Femur (tissue), 1 donor: ENCODE results near the gene EPB41L2.
A peak's percentile ranks its signal among the peaks of the same experiment; 100 is the strongest.

ENCODE experiments used
- DNase-seq: peaks from one replicate; pipeline ENCODE4 v3.0.0-alpha.2; 2017

The EPB41L2 gene

GRCh38 chr6:130900913-130901312, 162.1 kb downstream of the EPB41L2 start:
- DNase-seq: no peak

- DNase-seq: no peak
These were observed 166.8 kb downstream of the EPB41L2 start for GRCh38 chr6:130896249-130896648.

GRCh38 chr6:130895516-130895915, 167.5 kb downstream of the EPB41L2 start:
- DNase-seq: no peak

- DNase-seq: no peak
These were observed 169.3 kb downstream of the EPB41L2 start for GRCh38 chr6:130893766-130894165.

- DNase-seq: no peak
These were observed 169.8 kb downstream of the EPB41L2 start for GRCh38 chr6:130893277-130893676.

GRCh38 chr6:130890521-130890971, 172.5 kb downstream of the EPB41L2 start:
- no peak for DNase-seq

- no peak for DNase-seq
These were observed 173.6 kb downstream of the EPB41L2 start for GRCh38 chr6:130889423-130889822.

- no peak for DNase-seq
These were observed 174.8 kb downstream of the EPB41L2 start for GRCh38 chr6:130888246-130888645.

GRCh38 chr6:130886966-130887365, 176.1 kb downstream of the EPB41L2 start:
- DNase-seq: no peak

GRCh38 chr6:130885392-130886192, 177.5 kb downstream of the EPB41L2 start:
- DNase-seq: peak; percentile 84

- DNase-seq: no peak
These were observed 180.7 kb downstream of the EPB41L2 start for GRCh38 chr6:130882370-130882769.

GRCh38 chr6:130879826-130880225, 183.2 kb downstream of the EPB41L2 start:
- DNase-seq: no peak

GRCh38 chr6:130873746-130874145, 189.3 kb downstream of the EPB41L2 start:
- DNase-seq: no peak

- peak; percentile 58 for DNase-seq
These were observed 190.6 kb downstream of the EPB41L2 start for GRCh38 chr6:130872250-130873095.

GRCh38 chr6:130870179-130870880, 192.7 kb downstream of the EPB41L2 start:
- DNase-seq: no peak

- no peak for DNase-seq
These were observed 193.4 kb downstream of the EPB41L2 start for GRCh38 chr6:130869681-130870080.

- no peak for DNase-seq
These were observed 197.3 kb downstream of the EPB41L2 start for GRCh38 chr6:130865793-130866192.

- no peak for DNase-seq
These were observed 198.7 kb downstream of the EPB41L2 start for GRCh38 chr6:130864344-130864743.

- no peak for DNase-seq
These were observed 199.4 kb downstream of the EPB41L2 start for GRCh38 chr6:130863415-130864230.

- no peak for DNase-seq
These were observed 200.7 kb downstream of the EPB41L2 start for GRCh38 chr6:130862370-130862769.

- DNase-seq: no peak
These were observed 203.7 kb downstream of the EPB41L2 start for GRCh38 chr6:130859161-130859867.
